Panc1 (cell line): ENCODE measurements around the gene RAB3IP. TPM values are rescaled to one million over a fixed set of nuclear protein-coding genes. Genes with fewer than 3 reads are reported as not detected.

Experiments used
- ATAC-seq: fragments of 200-7000 bp; cut with Tn5 transposase; 2 replicates; pipeline ENCODE4 v1.9.1; 2020; ENCODE audit warnings: mild to moderate bottlenecking, moderate library complexity
- Bru-seq: library from RNA; stranded (reverse); fragments of 400-500 nt; gene quantifications from one replicate; lab custom pipeline; 2021; lab: Mats Ljungman, UMichigan
- BruChase-seq, 2 experiments: library from RNA; stranded (reverse); fragments of 400-500 nt; gene quantifications; one replicate each; lab custom pipeline; 2021; lab: Mats Ljungman, UMichigan
- BruUV-seq: library from RNA; stranded (reverse); fragments of 400-500 nt; replicated peaks from 2 replicates; lab custom pipeline; 2021; lab: Mats Ljungman, UMichigan
- CTCF ChIA-PET: fragments of 300-600 bp; sonication (Branson Sonifier 250); formaldehyde crosslinking; loops from one replicate; lab custom pipeline; 2022; ENCODE audit warnings: antibody characterized with exemption; lab: Charles Lee
- POLR2A ChIA-PET: fragments of 300-600 bp; sonication (Branson Sonifier 250); formaldehyde crosslinking; loops from one replicate; lab custom pipeline; 2022; ENCODE audit warnings: antibody characterized with exemption; lab: Charles Lee
- DNase-seq: peaks from one replicate; pipeline ENCODE4 v3.0.0-alpha.2; 2010; ENCODE audit warnings: low read depth, low spot score
- H3K27ac ChIP-seq: 2 replicates; pipeline ENCODE4 v1.5.1; 2011; ENCODE audit warnings: mild to moderate bottlenecking, low read length, inconsistent platforms
- H3K27me3 ChIP-seq: fragments of 200-500 bp; sonication (Bioruptor generic); 2 replicates; pipeline ENCODE4 v1.6.0; 2014; ENCODE audit warnings: low read length, inconsistent platforms; ENCODE audit not compliant: control insufficient read depth, insufficient read depth
- H3K36me3 ChIP-seq: fragments of 200-500 bp; sonication (Bioruptor generic); 2 replicates; pipeline ENCODE4 v1.5.1; 2014; ENCODE audit warnings: inconsistent platforms, mild to moderate bottlenecking, low read length, moderate library complexity; ENCODE audit not compliant: control insufficient read depth, insufficient read depth
- H3K4me1 ChIP-seq: 2 replicates; pipeline ENCODE4 v1.5.1; 2011; ENCODE audit warnings: inconsistent platforms, mild to moderate bottlenecking, low read length, moderate library complexity; ENCODE audit not compliant: control insufficient read depth, insufficient read depth
- H3K4me3 ChIP-seq, 2 experiments: 2 replicates each; pipeline ENCODE4 v1.5.1; 2011 to 2012; ENCODE audit warnings: low read depth in 2 of 2, low read length in 2 of 2, mild to moderate bottlenecking in 2 of 2, inconsistent platforms in 1 of 2, moderate library complexity in 1 of 2
- H3K9me3 ChIP-seq: fragments of 200-500 bp; sonication (Bioruptor generic); 2 replicates; pipeline ENCODE4 v1.5.1; 2014; ENCODE audit warnings: low read depth, mild to moderate bottlenecking, inconsistent platforms, low read length, moderate library complexity; ENCODE audit not compliant: control insufficient read depth, insufficient read depth
- POLR2AphosphoS5 ChIP-seq: IDR thresholded peaks from 2 replicates; pipeline ENCODE4 v1.6.1; 2012; ENCODE audit warnings: mild to moderate bottlenecking, low read depth, low read length, moderate library complexity
- SIN3A ChIP-seq: IDR thresholded peaks from 2 replicates; pipeline ENCODE4 v1.6.1; 2012; ENCODE audit warnings: low read depth, mild to moderate bottlenecking, low read length, moderate library complexity, borderline replicate concordance; ENCODE audit not compliant: insufficient read depth
- TCF7L2 ChIP-seq: IDR thresholded peaks from 2 replicates; pipeline ENCODE4 v1.6.1; 2011; ENCODE audit warnings: mild to moderate bottlenecking, low read depth, low read length, inconsistent platforms
- in situ Hi-C: cut with HindIII; loops from 2 replicates; pipeline ENCODE4 v1.10.0; 2016; ENCODE audit warnings: low sequenced_read_pairs, low pct_unique_long_range_greater_than_20kb
- intact Hi-C: fragments of 100-400 bp; cut with micrococcal nuclease; formaldehyde crosslinking; loops from one replicate; pipeline ENCODE4 v1.10.0; 2022; ENCODE audit not compliant: unreplicated experiment
- long read RNA-seq: library from polyadenylated mRNA; unstranded; transcript quantifications from one replicate; pipeline ENCODE4 v2.0.0, GENCODE V29; 2021; ENCODE audit not compliant: unreplicated experiment
- polyA plus RNA-seq: library from polyadenylated mRNA; unstranded; fragments of >200 nt; gene quantifications from one replicate; pipeline ENCODE4 v1.2.1, GENCODE V29; 2012; ENCODE audit warnings: missing spikeins; ENCODE audit not compliant: insufficient read length
- total RNA-seq: library from RNA; stranded (reverse); gene quantifications from one replicate; pipeline ENCODE4 v1.2.1, GENCODE V29; 2021; ENCODE audit not compliant: unreplicated experiment
- TF ChIP-seq, protein P1 (sequence below): fragments of 450-650 bp; IDR thresholded peaks from 2 replicates; pipeline ENCODE4 v1.5.1; 2017; ENCODE audit warnings: mild to moderate bottlenecking
- TF ChIP-seq, protein P2 (sequence below), 2 experiments: IDR thresholded peaks; 2 replicates each; pipeline ENCODE4 v1.6.1; 2011 to 2012; ENCODE audit warnings: low read depth in 2 of 2, control low read depth in 1 of 2, low read length in 1 of 2, mild to moderate bottlenecking in 1 of 2, moderate library complexity in 1 of 2; ENCODE audit not compliant: insufficient read depth in 1 of 2

The RAB3IP gene, protein sequence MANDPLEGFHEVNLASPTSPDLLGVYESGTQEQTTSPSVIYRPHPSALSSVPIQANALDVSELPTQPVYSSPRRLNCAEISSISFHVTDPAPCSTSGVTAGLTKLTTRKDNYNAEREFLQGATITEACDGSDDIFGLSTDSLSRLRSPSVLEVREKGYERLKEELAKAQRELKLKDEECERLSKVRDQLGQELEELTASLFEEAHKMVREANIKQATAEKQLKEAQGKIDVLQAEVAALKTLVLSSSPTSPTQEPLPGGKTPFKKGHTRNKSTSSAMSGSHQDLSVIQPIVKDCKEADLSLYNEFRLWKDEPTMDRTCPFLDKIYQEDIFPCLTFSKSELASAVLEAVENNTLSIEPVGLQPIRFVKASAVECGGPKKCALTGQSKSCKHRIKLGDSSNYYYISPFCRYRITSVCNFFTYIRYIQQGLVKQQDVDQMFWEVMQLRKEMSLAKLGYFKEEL
- 22.9 TPM for total RNA-seq
- 7.4 TPM for polyA plus RNA-seq
- Bru-seq, nascent RNA: percentile 68 among the genes with signal in this experiment
- percentile 72 among the genes with signal in this experiment for BruChase-seq, experiment 1, labeled RNA remaining after a 2-hour chase
- BruChase-seq, experiment 2, labeled RNA remaining after a 6-hour chase: percentile 71 among the genes with signal in this experiment
- long read RNA-seq, full-length matches to known transcripts: 11 of 18 reads
- long read RNA-seq, partial matches to known transcripts: 2 of 18 reads
- long read RNA-seq, other reads (novel, unspliced or antisense): 5 of 18 reads

DNA sequence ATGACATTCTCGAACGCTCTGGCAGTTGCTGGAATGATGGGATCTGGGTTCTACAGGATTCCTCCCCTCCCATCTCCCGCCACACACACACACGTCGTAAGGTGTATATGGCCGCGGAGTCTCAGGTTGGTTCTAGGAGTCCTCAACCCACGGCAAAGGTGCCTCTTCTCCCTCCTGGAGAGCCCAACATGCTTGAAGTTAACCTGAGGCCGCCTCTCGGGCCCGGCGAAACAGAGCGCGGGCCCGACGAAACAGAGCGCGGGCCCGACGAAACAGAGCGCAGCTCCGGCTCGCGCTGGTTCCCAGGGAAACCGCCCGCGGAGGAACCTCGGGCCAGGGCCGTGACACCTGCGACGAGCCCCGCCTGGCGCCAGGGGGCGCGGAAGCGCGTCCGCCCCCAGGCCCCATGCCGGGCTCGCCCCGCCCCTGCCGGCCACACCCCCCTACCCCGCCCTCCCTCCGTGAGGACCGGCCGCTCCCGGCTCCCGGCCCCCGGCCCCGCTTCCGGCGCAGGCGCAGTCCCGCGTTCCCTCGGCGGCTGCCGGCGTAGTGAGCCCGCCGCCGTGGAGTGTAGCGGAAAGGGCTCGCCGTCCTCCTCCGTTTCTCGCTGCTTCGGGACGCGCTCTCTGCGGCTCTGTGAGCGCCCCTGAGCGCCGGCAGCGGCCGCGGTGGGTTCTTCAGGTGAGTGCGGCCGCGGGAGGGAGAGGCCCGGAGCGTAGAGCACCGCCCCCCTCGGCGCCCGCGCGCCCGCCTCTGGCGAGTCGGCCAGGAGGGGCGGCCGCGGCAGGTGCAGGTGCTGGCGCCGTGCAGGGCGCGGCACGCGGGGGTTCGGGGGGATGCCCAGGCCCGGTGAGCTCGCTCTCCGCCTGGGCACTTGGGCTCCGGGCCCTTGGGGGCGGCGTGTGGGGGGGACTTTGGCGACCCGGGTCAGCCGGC lies at the start of gene RAB3IP:
TSS of gene RAB3IP (plus strand) at position 510 of the 936 bp plus-strand sequence. CDS start 16,549 bp downstream, outside the sequence.
- Histone ChIP-seq H3K4me1 (peaks cover 11% of the 10 kb centered on the region; the same call in 1 of the 2 replicates), H3K9me3 (no peaks in the 10 kb centered on the region), H3K27ac (peak within 1 kb of the TSS; percentile 70), H3K36me3 (no peaks in the 10 kb centered on the region; the same call in 1 of the 2 replicates), H3K27me3 (peaks cover 4% of the 10 kb centered on the region), H3K4me3 (peak within 1 kb of the TSS; percentile 84 to 89)
- DNase-seq (peak; percentile 32), ATAC-seq (peak; percentile 93)
- in situ Hi-C loops (no loop called here), intact Hi-C loops (no loop called here)
- peak; percentile 42; the same call in 1 of the 2 replicates for TF ChIP-seq SIN3A
- TF ChIP-seq, protein P1, sequence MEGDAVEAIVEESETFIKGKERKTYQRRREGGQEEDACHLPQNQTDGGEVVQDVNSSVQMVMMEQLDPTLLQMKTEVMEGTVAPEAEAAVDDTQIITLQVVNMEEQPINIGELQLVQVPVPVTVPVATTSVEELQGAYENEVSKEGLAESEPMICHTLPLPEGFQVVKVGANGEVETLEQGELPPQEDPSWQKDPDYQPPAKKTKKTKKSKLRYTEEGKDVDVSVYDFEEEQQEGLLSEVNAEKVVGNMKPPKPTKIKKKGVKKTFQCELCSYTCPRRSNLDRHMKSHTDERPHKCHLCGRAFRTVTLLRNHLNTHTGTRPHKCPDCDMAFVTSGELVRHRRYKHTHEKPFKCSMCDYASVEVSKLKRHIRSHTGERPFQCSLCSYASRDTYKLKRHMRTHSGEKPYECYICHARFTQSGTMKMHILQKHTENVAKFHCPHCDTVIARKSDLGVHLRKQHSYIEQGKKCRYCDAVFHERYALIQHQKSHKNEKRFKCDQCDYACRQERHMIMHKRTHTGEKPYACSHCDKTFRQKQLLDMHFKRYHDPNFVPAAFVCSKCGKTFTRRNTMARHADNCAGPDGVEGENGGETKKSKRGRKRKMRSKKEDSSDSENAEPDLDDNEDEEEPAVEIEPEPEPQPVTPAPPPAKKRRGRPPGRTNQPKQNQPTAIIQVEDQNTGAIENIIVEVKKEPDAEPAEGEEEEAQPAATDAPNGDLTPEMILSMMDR: peak; percentile 89
- no peak for TF ChIP-seq TCF7L2
- TF ChIP-seq, protein P2, sequence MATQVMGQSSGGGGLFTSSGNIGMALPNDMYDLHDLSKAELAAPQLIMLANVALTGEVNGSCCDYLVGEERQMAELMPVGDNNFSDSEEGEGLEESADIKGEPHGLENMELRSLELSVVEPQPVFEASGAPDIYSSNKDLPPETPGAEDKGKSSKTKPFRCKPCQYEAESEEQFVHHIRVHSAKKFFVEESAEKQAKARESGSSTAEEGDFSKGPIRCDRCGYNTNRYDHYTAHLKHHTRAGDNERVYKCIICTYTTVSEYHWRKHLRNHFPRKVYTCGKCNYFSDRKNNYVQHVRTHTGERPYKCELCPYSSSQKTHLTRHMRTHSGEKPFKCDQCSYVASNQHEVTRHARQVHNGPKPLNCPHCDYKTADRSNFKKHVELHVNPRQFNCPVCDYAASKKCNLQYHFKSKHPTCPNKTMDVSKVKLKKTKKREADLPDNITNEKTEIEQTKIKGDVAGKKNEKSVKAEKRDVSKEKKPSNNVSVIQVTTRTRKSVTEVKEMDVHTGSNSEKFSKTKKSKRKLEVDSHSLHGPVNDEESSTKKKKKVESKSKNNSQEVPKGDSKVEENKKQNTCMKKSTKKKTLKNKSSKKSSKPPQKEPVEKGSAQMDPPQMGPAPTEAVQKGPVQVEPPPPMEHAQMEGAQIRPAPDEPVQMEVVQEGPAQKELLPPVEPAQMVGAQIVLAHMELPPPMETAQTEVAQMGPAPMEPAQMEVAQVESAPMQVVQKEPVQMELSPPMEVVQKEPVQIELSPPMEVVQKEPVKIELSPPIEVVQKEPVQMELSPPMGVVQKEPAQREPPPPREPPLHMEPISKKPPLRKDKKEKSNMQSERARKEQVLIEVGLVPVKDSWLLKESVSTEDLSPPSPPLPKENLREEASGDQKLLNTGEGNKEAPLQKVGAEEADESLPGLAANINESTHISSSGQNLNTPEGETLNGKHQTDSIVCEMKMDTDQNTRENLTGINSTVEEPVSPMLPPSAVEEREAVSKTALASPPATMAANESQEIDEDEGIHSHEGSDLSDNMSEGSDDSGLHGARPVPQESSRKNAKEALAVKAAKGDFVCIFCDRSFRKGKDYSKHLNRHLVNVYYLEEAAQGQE (IDR thresholded peaks at IDR 0.05; ENCODE audit: insufficient read depth in 1 of 2, low read depth in 2 of 2, low read length in 1 of 2): no peak
- TF ChIP-seq POLR2AphosphoS5: peak; percentile 44; the same call in 1 of the 2 replicates
- ChIA-PET POLR2A (interaction anchor here (0.6 kb wide), 1 partner anchor 637 kb away, joined by 8 read pairs; no protein-coding TSS in a partner anchor), CTCF (interaction anchor here (0.6 kb wide), 1 partner anchor 143 kb away, joined by 5 read pairs; no protein-coding TSS in a partner anchor)
- no TSS peak for BruUV-seq

DNA sequence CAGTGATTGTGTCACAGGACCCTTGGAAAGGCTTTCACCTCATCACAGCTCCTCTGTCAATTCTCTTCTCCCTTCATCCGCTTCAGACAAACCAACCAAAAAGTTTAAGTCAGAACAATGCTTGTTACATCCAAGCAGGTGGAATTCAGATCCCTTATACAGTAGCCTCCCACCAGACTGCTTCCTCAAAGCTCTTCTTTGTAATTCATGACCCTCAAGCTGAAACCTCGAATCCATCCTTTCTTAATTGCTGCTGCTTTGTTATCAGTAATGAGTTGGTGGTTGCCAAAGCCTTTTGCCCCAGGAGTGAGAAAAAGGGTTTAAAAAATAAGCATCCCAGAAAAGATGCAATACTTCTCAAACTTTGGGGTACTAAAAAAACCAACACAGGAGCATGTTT lies 49.0 kb upstream of the RAB3IP start:
- POLR2A ChIA-PET: no interaction called here
- Histone ChIP-seq H3K4me1 (peaks cover 26% of the 10 kb centered on the region), H3K27ac (peak overlapping the region; percentile 83), H3K36me3 (no peaks in the 10 kb centered on the region), H3K4me3 (no peak overlapping the region), H3K9me3 (peaks cover 4% of the 10 kb centered on the region; the same call in 1 of the 2 replicates), H3K27me3 (no peaks in the 10 kb centered on the region)
- no TSS peak for BruUV-seq
- no peak for TF ChIP-seq SIN3A
- TF ChIP-seq POLR2AphosphoS5: no peak
- TF ChIP-seq, protein P2 (IDR thresholded peaks at IDR 0.05; ENCODE audit: insufficient read depth in 1 of 2, low read depth in 2 of 2, low read length in 1 of 2): no peak
- TF ChIP-seq, protein P1: no peak
- no peak for TF ChIP-seq TCF7L2
- no peak for DNase-seq
- intact Hi-C loops (no loop called here), in situ Hi-C loops (no loop called here)
- peak; percentile 33; the same call in 1 of the 2 replicates for ATAC-seq
- CTCF ChIA-PET: no interaction called here
